Keratinocyte (primary cell): ENCODE data around the gene APOA5. TPM values are rescaled to one million over a fixed set of nuclear protein-coding genes. Genes with fewer than 3 reads are reported as not detected.

ENCODE experiments used
- DNase-seq: peaks from one replicate; pipeline ENCODE4 v3.0.0-alpha.2; 2011; ENCODE audit warnings: low read depth, missing footprints, low spot score
- FAIRE-seq: peaks from 2 replicates; lab custom pipeline; 2011; peaks lifted over from hg19 to GRCh38; lab: Jason Lieb, UNC
- H2AFZ ChIP-seq: 2 replicates; pipeline ENCODE4 v1.6.0; 2012; ENCODE audit warnings: low read length, control low read depth, inconsistent platforms; ENCODE audit not compliant: control insufficient read depth
- H3K27ac ChIP-seq: 2 replicates; pipeline ENCODE4 v1.5.1; 2011; ENCODE audit warnings: low read length; ENCODE audit not compliant: control insufficient read depth, insufficient read depth
- H3K27me3 ChIP-seq: 3 replicates; pipeline ENCODE4 v1.6.0; 2011; ENCODE audit warnings: low read length; ENCODE audit not compliant: control insufficient read depth, insufficient read depth; ENCODE audit errors: extremely low read depth
- H3K36me3 ChIP-seq, 2 experiments: 2 replicates in 1 of 2; 3 replicates in 1 of 2; pipeline ENCODE4 v1.5.1; 2011; ENCODE audit warnings: low read length in 2 of 2, mild to moderate bottlenecking in 1 of 2; ENCODE audit not compliant: control insufficient read depth in 2 of 2, insufficient read depth in 2 of 2; ENCODE audit errors: extremely low read depth in 1 of 2
- H3K4me1 ChIP-seq: 3 replicates; pipeline ENCODE4 v1.5.1; 2011; ENCODE audit warnings: low read length; ENCODE audit not compliant: control insufficient read depth, insufficient read depth; ENCODE audit errors: extremely low read depth
- H3K4me2 ChIP-seq: 3 replicates; pipeline ENCODE4 v1.6.0; 2011; ENCODE audit warnings: low read depth, low read length; ENCODE audit not compliant: control insufficient read depth, insufficient read depth; ENCODE audit errors: extremely low read depth
- H3K4me3 ChIP-seq, 3 experiments: fragments of 200-600 bp in 1 of 3; sonication (generic) in 1 of 3; 2 replicates in 2 of 3; 3 replicates in 1 of 3; pipeline ENCODE4 v1.5.1; 2011 to 2016; ENCODE audit warnings: low read length in 3 of 3, mild to moderate bottlenecking in 3 of 3, control low read depth in 2 of 3, inconsistent platforms in 1 of 3, low read depth in 1 of 3, mixed read lengths in 1 of 3, mixed run types in 1 of 3, moderate library complexity in 1 of 3; ENCODE audit not compliant: control insufficient read depth in 2 of 3, insufficient read depth in 2 of 3; ENCODE audit errors: extremely low read depth in 1 of 3
- H3K79me2 ChIP-seq: 2 replicates; pipeline ENCODE4 v1.6.0; 2012; ENCODE audit warnings: low read length; ENCODE audit not compliant: control insufficient read depth, insufficient read depth
- H3K9ac ChIP-seq: 3 replicates; pipeline ENCODE4 v1.6.0; 2011; ENCODE audit warnings: low read length; ENCODE audit not compliant: control insufficient read depth, insufficient read depth; ENCODE audit errors: extremely low read depth
- H3K9me1 ChIP-seq: 3 replicates; pipeline ENCODE4 v1.6.0; 2011; ENCODE audit warnings: low read length; ENCODE audit not compliant: control insufficient read depth, insufficient read depth; ENCODE audit errors: extremely low read depth
- H3K9me3 ChIP-seq: 2 replicates; pipeline ENCODE4 v1.5.1; 2012; ENCODE audit warnings: low read depth, low read length; ENCODE audit not compliant: control insufficient read depth
- H4K20me1 ChIP-seq: 3 replicates; pipeline ENCODE4 v1.6.0; 2011; ENCODE audit warnings: low read length; ENCODE audit not compliant: control insufficient read depth, insufficient read depth; ENCODE audit errors: extremely low read depth
- EZH2 ChIP-seq: IDR thresholded peaks from one replicate; pipeline ENCODE4 v1.6.1; 2012; ENCODE audit warnings: inconsistent platforms, mild to moderate bottlenecking, low read length, moderate library complexity
- dilution Hi-C: fragments of 300-500 bp; cut with MboI; formaldehyde crosslinking; loops from one replicate; pipeline ENCODE4 v1.7.0; 2020; ENCODE audit warnings: low sequenced_read_pairs; ENCODE audit not compliant: extremely low pct_ligation_motif_present
- polyA plus RNA-seq, 5 experiments: library from polyadenylated mRNA; depleted of rRNA in 3 of 5; stranded (reverse) in 3 of 5; stranded (forward) in 1 of 5; unstranded in 1 of 5; fragments of >200 nt; gene quantifications; 1 replicate in 1 of 5; 2 replicates in 3 of 5; 3 replicates in 1 of 5; pipeline versions ENCODE4 v1.2.1 to v1.2.3, GENCODE V29; 2011 to 2012; ENCODE audit warnings: missing spikeins in 2 of 5, low read depth in 1 of 5, low replicate concordance in 1 of 5
- TF ChIP-seq, protein P1 (sequence below), 3 experiments: IDR thresholded peaks in 1 of 3; conservative IDR thresholded peaks in 1 of 3; optimal IDR thresholded peaks in 1 of 3; 2 replicates in 2 of 3; 3 replicates in 1 of 3; pipeline versions ENCODE3 to v1.5.1; 2011; ENCODE audit warnings: low read length in 3 of 3, mild to moderate bottlenecking in 3 of 3, moderate library complexity in 2 of 3, control low read depth in 1 of 3, inconsistent platforms in 1 of 3; ENCODE audit not compliant: insufficient read depth in 2 of 3; ENCODE audit errors: extremely low read depth in 1 of 3

The APOA5 gene
- polyA plus RNA-seq, 1 donor (not counting 4 experiments of a cell fraction or from before 2014, with no cell fraction given) = not detected

DNA sequence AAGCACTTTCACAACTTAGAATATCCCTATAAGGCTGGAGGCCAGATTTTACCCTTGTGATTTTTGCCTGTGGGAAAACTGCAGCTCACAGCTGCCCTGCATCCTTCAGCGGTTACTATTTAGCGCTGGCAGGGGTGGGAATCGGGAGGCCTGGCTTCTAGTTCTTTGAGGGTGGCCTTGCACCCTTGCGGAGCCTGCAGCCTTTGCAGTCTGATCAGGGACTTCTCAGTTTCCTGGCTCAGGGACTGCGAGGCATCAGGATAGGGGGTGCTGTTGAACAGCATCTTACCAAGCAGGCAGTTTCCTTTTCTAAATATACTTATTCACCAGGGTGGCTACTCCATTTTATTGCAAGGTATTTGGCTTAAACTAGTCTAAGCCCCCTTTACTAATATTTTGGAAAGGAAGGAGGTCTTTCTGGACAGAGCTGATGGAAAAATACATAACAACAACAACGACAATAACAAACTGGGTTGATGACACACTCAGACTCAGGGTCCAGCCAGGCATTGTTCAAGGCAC, 48.6 kb upstream of the APOA5 start:
- no peak overlapping the region for H3K9ac ChIP-seq
- dilution Hi-C loops = no loop called here
- no peak for FAIRE-seq

DNA sequence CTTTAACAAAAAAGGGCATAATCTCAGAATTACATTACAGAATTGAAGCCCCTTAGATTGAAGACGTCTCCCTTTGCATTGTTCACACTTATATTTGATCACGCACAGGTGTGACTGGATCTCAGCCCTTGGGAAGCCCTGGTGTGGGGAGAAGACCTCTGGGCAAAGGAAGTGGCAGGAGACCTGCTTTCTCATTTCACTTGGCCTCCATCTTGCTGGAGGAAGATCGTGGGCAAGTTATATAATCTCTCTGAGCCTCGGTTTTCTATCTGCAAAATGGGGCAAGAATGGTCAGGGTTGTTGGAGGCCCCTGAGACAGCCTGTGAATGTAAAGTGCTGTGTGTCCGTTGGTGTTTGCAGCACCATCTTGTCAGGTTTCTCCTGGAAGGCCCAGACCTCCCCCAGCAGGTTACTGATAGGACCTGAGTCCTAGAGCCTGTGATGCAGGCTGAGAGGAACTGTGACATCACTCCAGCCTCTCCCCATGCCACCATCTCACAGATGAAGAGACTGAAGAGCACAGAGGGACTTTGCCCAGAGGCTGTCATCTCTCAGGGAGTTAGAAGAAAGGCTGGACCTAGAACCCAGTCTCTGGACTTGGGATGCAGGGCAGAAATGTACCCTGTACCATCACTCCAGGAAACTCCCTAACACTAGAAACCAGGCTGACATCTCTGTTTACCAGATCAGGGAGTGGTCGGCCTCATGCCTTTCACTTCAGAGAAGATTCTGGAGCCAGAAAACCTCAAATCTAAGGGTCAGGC, 46.8 kb upstream of the APOA5 start:
- peaks cover 0 to 2% of the 10 kb centered on the region in 2 experiments for H3K36me3 ChIP-seq
- dilution Hi-C loops = no loop called here

More for the DNA sequence above, 48.6 kb upstream of the APOA5 start:
- Histone ChIP-seq H3K9me1 (no peaks in the 10 kb centered on the region), H3K4me1 (peaks cover 4% of the 10 kb centered on the region), H3K27me3 (no peaks in the 10 kb centered on the region), H3K9me3 (no peaks in the 10 kb centered on the region), H4K20me1 (no peaks in the 10 kb centered on the region), H3K79me2 (no peaks in the 10 kb centered on the region), H3K27ac (no peak overlapping the region), H3K36me3 (peaks cover 7 to 10% of the 10 kb centered on the region in 2 experiments), H3K4me2 (no peak overlapping the region), H3K4me3 (no peak overlapping the region), H2AFZ (no peak overlapping the region)
- no peak for TF ChIP-seq EZH2
- TF ChIP-seq, protein P1, sequence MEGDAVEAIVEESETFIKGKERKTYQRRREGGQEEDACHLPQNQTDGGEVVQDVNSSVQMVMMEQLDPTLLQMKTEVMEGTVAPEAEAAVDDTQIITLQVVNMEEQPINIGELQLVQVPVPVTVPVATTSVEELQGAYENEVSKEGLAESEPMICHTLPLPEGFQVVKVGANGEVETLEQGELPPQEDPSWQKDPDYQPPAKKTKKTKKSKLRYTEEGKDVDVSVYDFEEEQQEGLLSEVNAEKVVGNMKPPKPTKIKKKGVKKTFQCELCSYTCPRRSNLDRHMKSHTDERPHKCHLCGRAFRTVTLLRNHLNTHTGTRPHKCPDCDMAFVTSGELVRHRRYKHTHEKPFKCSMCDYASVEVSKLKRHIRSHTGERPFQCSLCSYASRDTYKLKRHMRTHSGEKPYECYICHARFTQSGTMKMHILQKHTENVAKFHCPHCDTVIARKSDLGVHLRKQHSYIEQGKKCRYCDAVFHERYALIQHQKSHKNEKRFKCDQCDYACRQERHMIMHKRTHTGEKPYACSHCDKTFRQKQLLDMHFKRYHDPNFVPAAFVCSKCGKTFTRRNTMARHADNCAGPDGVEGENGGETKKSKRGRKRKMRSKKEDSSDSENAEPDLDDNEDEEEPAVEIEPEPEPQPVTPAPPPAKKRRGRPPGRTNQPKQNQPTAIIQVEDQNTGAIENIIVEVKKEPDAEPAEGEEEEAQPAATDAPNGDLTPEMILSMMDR (optimal IDR thresholded peaks at IDR 0.05 in 1 of 3, IDR thresholded peaks at IDR 0.05 in 1 of 3, conservative IDR thresholded peaks at IDR 0.05 in 1 of 3; ENCODE audit: extremely low read depth in 1 of 3, insufficient read depth in 2 of 3, low read length in 3 of 3) = peak in 2 of 3 experiments; percentile 15 to 48
- DNase-seq = no peak

More for the DNA sequence above, 46.8 kb upstream of the APOA5 start:
- Histone ChIP-seq H3K9me1 (no peaks in the 10 kb centered on the region), H3K9ac (no peak overlapping the region), H3K4me2 (no peak overlapping the region), H3K27ac (no peak overlapping the region), H4K20me1 (no peaks in the 10 kb centered on the region), H3K4me3 (no peak overlapping the region), H3K9me3 (no peaks in the 10 kb centered on the region), H2AFZ (no peak overlapping the region), H3K79me2 (no peaks in the 10 kb centered on the region), H3K4me1 (peaks cover 4% of the 10 kb centered on the region), H3K27me3 (no peaks in the 10 kb centered on the region)
- FAIRE-seq (no peak), DNase-seq (no peak)
- no peak for TF ChIP-seq EZH2
- TF ChIP-seq, protein P1 (optimal IDR thresholded peaks at IDR 0.05 in 1 of 3, IDR thresholded peaks at IDR 0.05 in 1 of 3, conservative IDR thresholded peaks at IDR 0.05 in 1 of 3; ENCODE audit: extremely low read depth in 1 of 3, insufficient read depth in 2 of 3, low read length in 3 of 3) = no peak
